Natural killer cell (primary cell): ENCODE results near the gene DLG5. TPM values are rescaled to one million over a fixed set of nuclear protein-coding genes. Genes with fewer than 3 reads are reported as not detected.

ENCODE experiments used
- ATAC-seq, 3 donors: fragments of 150-1000 bp in 2 of 3; fragments of 200-7000 bp in 1 of 3; cut with Tn5 transposase; 1 replicate in 1 of 3; 2 replicates in 2 of 3; pipeline ENCODE4 v1.10.0; 2021; ENCODE audit warnings: mild to moderate bottlenecking in 2 of 3, moderate library complexity in 2 of 3
- DNase-seq, 2 donors: peaks; one replicate each; pipeline versions ENCODE4 v3.0.0 to v3.0.0-alpha.2; 2013 to 2021; ENCODE audit warnings: mixed read lengths in 1 of 2
- H3K27ac ChIP-seq: one replicate; pipeline ENCODE4 v1.5.1; 2013; ENCODE audit warnings: mild to moderate bottlenecking, low read length
- H3K27me3 ChIP-seq: one replicate; pipeline ENCODE4 v1.6.1; 2013; ENCODE audit warnings: low read length; ENCODE audit not compliant: control insufficient read depth, insufficient read depth
- H3K36me3 ChIP-seq: one replicate; pipeline ENCODE4 v1.6.1; 2013; ENCODE audit warnings: low read length; ENCODE audit not compliant: control insufficient read depth, insufficient read depth
- H3K4me1 ChIP-seq: one replicate; pipeline ENCODE4 v1.6.1; 2013; ENCODE audit warnings: low read length; ENCODE audit not compliant: control insufficient read depth, insufficient read depth
- H3K4me3 ChIP-seq: one replicate; pipeline ENCODE4 v1.5.1; 2013; ENCODE audit warnings: low read length
- H3K9me3 ChIP-seq: one replicate; pipeline ENCODE4 v1.6.1; 2013; ENCODE audit warnings: low read length; ENCODE audit not compliant: control insufficient read depth, insufficient read depth
- H3K27ac Mint-ChIP-seq, 2 donors: one replicate each; pipeline ENCODE4 v1.8.0; 2022; ENCODE audit warnings: mild to moderate bottlenecking in 2 of 2, mixed read lengths in 2 of 2, moderate library complexity in 1 of 2
- H3K27me3 Mint-ChIP-seq, 2 donors: one replicate each; pipeline ENCODE4 v1.8.0; 2022; ENCODE audit warnings: low read depth in 2 of 2, mixed read lengths in 2 of 2
- H3K36me3 Mint-ChIP-seq: one replicate; pipeline ENCODE4 v1.8.0; 2022; ENCODE audit warnings: mixed read lengths
- H3K4me1 Mint-ChIP-seq, 2 donors: one replicate each; pipeline ENCODE4 v1.8.0; 2022; ENCODE audit warnings: mixed read lengths in 2 of 2
- H3K4me3 Mint-ChIP-seq: one replicate; pipeline ENCODE4 v1.8.0; 2022; ENCODE audit warnings: mild to moderate bottlenecking, moderate library complexity, mixed read lengths
- H3K9me3 Mint-ChIP-seq, 2 donors: one replicate each; pipeline ENCODE4 v1.8.0; 2022; ENCODE audit warnings: mixed read lengths in 2 of 2
- WGBS: methylation state at CpG from one replicate; pipeline ENCODE4 v1.1.7; 2013; ENCODE audit warnings: missing lambda C conversion rate; ENCODE audit not compliant: insufficient coverage; 5-methylcytosine and 5-hydroxymethylcytosine counted together
- intact Hi-C: fragments of 100-400 bp; cut with micrococcal nuclease; formaldehyde crosslinking; loops from one replicate; pipeline ENCODE4 v1.14.2; 2022
- total RNA-seq, 4 donors: library from RNA; stranded (reverse); fragments of 120-200 nt in 1 of 4; gene quantifications; one replicate each; pipeline versions ENCODE4 v1.2.3 to v1.2.4, GENCODE V29; 2013 to 2022
- TF ChIP-seq, protein P1 (sequence below): fragments of 200-600 bp; IDR thresholded peaks from one replicate; pipeline ENCODE4 v1.8.0; 2022; ENCODE audit warnings: antibody characterized with exemption

Gene DLG5
- total RNA-seq, 3 donors from 2014 or later (not counting 1 experiment from before 2014, with no cell fraction given) = 52.8 to 75.0 (median 52.9) TPM

DNA sequence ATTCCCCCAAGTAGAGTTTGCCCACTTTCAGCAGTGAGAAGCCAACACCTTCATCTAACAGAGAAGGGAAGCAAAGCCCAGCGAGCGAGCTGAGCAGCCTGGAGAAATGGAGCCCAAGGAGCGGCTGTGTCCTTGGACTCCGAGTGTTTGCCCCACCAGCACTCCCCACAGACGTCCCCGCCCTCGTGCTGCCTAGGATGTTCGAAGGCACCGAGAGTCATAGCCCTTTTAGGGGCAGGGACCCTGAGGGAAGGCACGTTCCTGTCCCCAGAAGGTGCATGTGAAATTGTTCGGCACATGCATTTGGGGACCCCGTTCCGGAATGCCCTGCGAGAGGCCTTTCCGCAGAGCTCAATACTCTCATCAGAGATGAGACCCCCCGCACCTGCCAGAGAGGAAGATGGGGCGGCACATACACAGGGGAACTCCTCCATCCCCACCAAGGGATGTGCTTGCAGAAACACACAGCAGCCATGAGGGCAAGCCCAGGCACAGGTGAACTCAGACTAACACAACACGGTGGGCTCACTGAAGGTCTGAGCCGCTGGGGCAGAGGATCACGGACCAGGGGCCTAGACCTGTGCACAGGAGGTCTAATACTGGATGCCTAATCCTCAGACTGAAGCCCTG lies 131.0 kb downstream of the DLG5 start:
- H3K27me3 ChIP-seq = no peaks in the 10 kb centered on the region
- ATAC-seq = no peak
- intact Hi-C loops = no loop called here
- Mint-ChIP-seq H3K9me3 (no peaks in the 10 kb centered on the region), H3K27ac (no peak overlapping the region), H3K27me3 (no peaks in the 10 kb centered on the region), H3K36me3 (peaks cover 17% of the 10 kb centered on the region), H3K4me1 (peaks cover 21 to 27% of the 10 kb centered on the region in 2 donors), H3K4me3 (no peak overlapping the region)
- H3K4me1 ChIP-seq = peaks cover 16% of the 10 kb centered on the region
- WGBS = 92% methylated on average over 20 of the region's 20 CpGs
- H3K9me3 ChIP-seq = no peaks in the 10 kb centered on the region
- no peak for DNase-seq
- H3K27ac ChIP-seq = no peak overlapping the region
- H3K36me3 ChIP-seq = peaks cover 54% of the 10 kb centered on the region
- H3K4me3 ChIP-seq = no peak overlapping the region
- TF ChIP-seq, protein P1, sequence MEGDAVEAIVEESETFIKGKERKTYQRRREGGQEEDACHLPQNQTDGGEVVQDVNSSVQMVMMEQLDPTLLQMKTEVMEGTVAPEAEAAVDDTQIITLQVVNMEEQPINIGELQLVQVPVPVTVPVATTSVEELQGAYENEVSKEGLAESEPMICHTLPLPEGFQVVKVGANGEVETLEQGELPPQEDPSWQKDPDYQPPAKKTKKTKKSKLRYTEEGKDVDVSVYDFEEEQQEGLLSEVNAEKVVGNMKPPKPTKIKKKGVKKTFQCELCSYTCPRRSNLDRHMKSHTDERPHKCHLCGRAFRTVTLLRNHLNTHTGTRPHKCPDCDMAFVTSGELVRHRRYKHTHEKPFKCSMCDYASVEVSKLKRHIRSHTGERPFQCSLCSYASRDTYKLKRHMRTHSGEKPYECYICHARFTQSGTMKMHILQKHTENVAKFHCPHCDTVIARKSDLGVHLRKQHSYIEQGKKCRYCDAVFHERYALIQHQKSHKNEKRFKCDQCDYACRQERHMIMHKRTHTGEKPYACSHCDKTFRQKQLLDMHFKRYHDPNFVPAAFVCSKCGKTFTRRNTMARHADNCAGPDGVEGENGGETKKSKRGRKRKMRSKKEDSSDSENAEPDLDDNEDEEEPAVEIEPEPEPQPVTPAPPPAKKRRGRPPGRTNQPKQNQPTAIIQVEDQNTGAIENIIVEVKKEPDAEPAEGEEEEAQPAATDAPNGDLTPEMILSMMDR = no peak

- intact Hi-C loops = no loop called here
- 96% methylated on average over 22 of the region's 23 CpGs for WGBS
Observed at GRCh38 chr10:77794256-77795142, 132.1 kb downstream of the DLG5 start.

DNA sequence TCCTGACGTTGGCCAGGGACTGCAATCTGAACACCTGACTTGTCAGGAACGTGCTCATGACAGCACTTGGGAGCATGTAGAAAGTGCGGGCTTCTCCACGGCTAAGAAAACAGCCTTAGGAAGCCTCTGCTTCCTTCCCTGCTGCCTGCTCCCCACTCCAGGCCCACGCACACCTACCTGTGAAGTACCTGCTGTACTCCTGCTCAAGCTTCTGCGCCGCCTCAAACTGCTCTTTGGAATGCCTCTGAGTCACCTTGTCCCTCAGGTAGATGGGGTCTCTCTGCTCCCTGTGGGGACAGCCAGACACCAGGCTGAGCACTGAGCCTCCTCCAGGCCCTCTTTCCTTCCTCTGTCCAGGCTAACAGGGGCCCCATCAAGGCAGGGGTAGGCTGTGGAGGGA lies 132.7 kb downstream of the DLG5 start:
- Mint-ChIP-seq H3K27ac (peak overlapping the region in 1 of 2 donors; percentile 38), H3K27me3 (no peaks in the 10 kb centered on the region), H3K9me3 (no peaks in the 10 kb centered on the region), H3K4me3 (no peak overlapping the region), H3K4me1 (peaks cover 7 to 12% of the 10 kb centered on the region in 2 donors), H3K36me3 (peaks cover 9% of the 10 kb centered on the region)
- H3K27ac ChIP-seq = no peak overlapping the region
- no peak overlapping the region for H3K4me3 ChIP-seq
- H3K36me3 ChIP-seq = peaks cover 47% of the 10 kb centered on the region
- no peaks in the 10 kb centered on the region for H3K9me3 ChIP-seq
- ATAC-seq (no peak), DNase-seq (no peak)
- WGBS = 90% methylated on average over 7 of the region's 7 CpGs
- H3K4me1 ChIP-seq = no peaks in the 10 kb centered on the region
- intact Hi-C loops = no loop called here
- no peaks in the 10 kb centered on the region for H3K27me3 ChIP-seq
- TF ChIP-seq, protein P1 = no peak

More at GRCh38 chr10:77794256-77795142, 132.1 kb downstream of the DLG5 start:
- H3K4me3 Mint-ChIP-seq = no peak overlapping the region
- peaks cover 14 to 18% of the 10 kb centered on the region in 2 donors for H3K4me1 Mint-ChIP-seq
- Histone ChIP-seq H3K27ac (no peak overlapping the region), H3K4me3 (no peak overlapping the region), H3K27me3 (no peaks in the 10 kb centered on the region), H3K4me1 (peaks cover 6% of the 10 kb centered on the region), H3K9me3 (no peaks in the 10 kb centered on the region), H3K36me3 (peaks cover 50% of the 10 kb centered on the region)
- peaks cover 9% of the 10 kb centered on the region for H3K36me3 Mint-ChIP-seq
- H3K27ac Mint-ChIP-seq = peak overlapping the region in 1 of 2 donors; percentile 38
- ATAC-seq (no peak), DNase-seq (no peak)
- TF ChIP-seq, protein P1 = no peak
- H3K9me3 Mint-ChIP-seq = no peaks in the 10 kb centered on the region
- no peaks in the 10 kb centered on the region for H3K27me3 Mint-ChIP-seq
